ENCODE measurements around the gene AHRR.
"Not testable (repeated sequence)": the region's sequence is repeated elsewhere in the genome, so short reads cannot be mapped to it uniquely, and the experiment has no call there.

Gene AHRR

GRCh38 chr5:306011-306805, 15.3 kb upstream of the AHRR start:
- no peak for DNase-seq

- DNase-seq = no peak
Observed at GRCh38 chr5:307306-307705, 14.2 kb upstream of the AHRR start.

GRCh38 chr5:307794-308579, 13.5 kb upstream of the AHRR start:
- no peak for DNase-seq

- no peak for DNase-seq
Observed at GRCh38 chr5:308672-309271, 12.7 kb upstream of the AHRR start.

- not testable (repeated sequence) for DNase-seq
Observed at GRCh38 chr5:309831-310230, 11.7 kb upstream of the AHRR start.

GRCh38 chr5:310516-310915, 11.0 kb upstream of the AHRR start:
- no peak for DNase-seq

- no peak for DNase-seq
Observed at GRCh38 chr5:310941-311434, 10.5 kb upstream of the AHRR start.

- no peak for DNase-seq
Observed at GRCh38 chr5:311963-312362, 9.6 kb upstream of the AHRR start.

- DNase-seq = no peak
Observed at GRCh38 chr5:312845-313244, 8.7 kb upstream of the AHRR start.

- no peak for DNase-seq
Observed at GRCh38 chr5:313265-313664, 8.2 kb upstream of the AHRR start.

GRCh38 chr5:313806-314376, 7.6 kb upstream of the AHRR start:
- no peak for DNase-seq

GRCh38 chr5:314676-315487, 6.6 kb upstream of the AHRR start:
- no peak for DNase-seq

GRCh38 chr5:315488-316209, 5.9 kb upstream of the AHRR start:
- DNase-seq = no peak

- no peak for DNase-seq
Observed at GRCh38 chr5:316210-317085, 5.1 kb upstream of the AHRR start.

- DNase-seq = no peak
Observed at GRCh38 chr5:317086-317811, 4.3 kb upstream of the AHRR start.

- no peak for DNase-seq
Observed at GRCh38 chr5:318341-318897, 3.1 kb upstream of the AHRR start.

- DNase-seq = no peak
Observed at GRCh38 chr5:318931-319601, 2.4 kb upstream of the AHRR start.

GRCh38 chr5:320524-321229, 837 bp upstream of the AHRR start:
- no peak for DNase-seq
